NCI-H2029 treated with DMSO at 0.1 percent for 48 hours (cell line): ENCODE data around the gene HES5.

Experiments
- DNase-seq: peaks from one replicate; lab custom pipeline; 2025; lab: John Stamatoyannopoulos, UW

HES5 gene

DNA sequence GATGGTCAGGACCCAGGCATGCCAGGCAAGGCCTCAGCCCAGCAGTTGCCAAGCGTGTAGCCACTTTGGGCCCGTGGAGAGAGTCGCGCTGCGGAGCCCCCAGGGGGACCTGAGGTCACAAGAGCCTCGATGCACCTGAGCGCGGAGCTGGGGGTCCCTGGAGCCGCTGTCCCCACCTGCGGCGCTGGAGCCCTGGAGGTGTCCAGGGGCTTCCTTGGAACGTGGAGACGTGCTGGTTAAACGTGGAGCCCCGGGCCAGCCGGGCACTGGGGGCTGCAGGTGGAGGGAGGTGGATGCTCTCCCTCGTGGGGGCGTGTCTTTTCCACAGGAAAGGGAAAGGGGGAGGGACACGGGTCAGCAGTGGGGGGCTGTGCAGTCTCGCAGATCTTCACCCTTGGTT lies 50.9 kb downstream of the HES5 start:
- DNase-seq, result no peak
